GM10266 (cell line): ENCODE measurements around the gene ZFHX3.

ENCODE experiments used
- DNase-seq: peaks from one replicate; pipeline ENCODE4 v3.0.0; 2012; ENCODE audit errors: extremely low spot score
- CTCF ChIP-seq: IDR thresholded peaks from 2 replicates; pipeline ENCODE4 v1.5.1; 2012; ENCODE audit warnings: mild to moderate bottlenecking, low read depth; ENCODE audit not compliant: control insufficient read depth, insufficient read depth; ENCODE audit errors: missing control alignments

ZFHX3 gene

DNA sequence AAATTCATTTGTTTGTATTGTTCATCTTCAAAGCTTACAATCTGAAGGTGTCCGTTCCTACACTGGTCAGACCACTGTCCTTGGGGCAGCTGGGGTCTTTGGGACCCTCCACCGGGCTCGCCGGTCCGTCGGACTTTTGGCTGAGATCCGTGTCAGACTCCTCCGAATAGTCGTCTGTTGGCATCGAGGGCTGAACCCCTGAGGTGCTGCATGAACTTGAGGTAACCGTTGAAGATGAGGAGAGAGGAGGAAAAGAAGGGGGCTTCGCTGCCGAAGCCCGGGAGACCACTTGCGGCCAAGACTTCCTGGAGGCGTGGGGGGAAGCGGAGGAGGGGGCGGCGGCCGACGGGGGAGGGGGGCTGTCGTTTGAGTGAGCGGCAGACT is 260.8 kb downstream of the ZFHX3 start:
- no peak for TF ChIP-seq CTCF
- DNase-seq, result no peak

DNA sequence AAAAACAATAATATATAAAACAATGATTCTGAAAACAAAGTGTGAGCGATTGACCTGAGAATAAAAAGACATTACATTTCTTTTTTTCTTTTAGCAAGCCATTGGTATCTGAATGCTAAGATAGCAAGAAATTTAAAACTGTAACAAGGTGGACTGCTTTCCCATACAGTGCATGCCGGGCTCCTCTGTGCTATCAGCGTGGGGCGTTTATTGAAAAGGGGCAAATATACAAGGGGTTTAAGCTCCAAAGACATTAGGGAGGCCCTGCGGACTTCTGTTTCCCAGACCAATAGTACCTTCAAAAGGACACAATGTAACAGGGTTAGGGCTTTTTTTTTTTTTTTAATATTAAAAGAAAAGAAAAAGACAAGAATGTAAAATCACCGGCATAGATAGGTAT is 261.3 kb downstream of the ZFHX3 start:
- no peak for DNase-seq
- TF ChIP-seq CTCF, result no peak

- no peak for DNase-seq
- no peak for TF ChIP-seq CTCF
These were observed 262.0 kb downstream of the ZFHX3 start for GRCh38 chr16:72785886-72786285.

GRCh38 chr16:72785171-72785570 is 262.8 kb downstream of the ZFHX3 start:
- no peak for TF ChIP-seq CTCF
- no peak for DNase-seq

DNA sequence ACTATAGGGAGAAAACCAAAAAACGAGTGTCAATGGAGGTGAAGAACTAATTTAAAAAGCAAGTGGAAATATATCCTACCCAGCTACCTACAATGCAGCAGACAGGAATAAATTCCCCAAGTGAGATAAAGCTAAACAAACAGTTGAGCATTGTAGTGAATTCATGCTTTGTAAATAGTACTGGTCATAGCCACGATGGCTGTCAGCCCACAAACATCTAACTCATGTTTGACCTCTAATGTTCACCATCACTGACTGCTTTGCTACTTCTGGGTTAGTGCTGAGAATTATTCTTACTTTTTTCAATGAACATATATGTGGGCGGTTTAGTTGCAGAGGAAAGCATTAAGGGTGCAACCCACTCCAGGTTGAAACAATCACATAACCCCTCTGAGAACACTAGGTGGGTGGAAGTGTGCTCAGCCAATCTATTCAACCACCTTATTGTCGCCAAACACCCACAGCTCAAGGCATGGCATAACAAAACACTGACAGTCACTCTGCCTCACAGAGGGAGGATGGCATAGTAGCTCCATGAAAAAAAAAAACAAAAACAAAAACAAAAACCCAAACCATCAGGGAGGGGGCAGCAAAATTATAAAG is 264.1 kb downstream of the ZFHX3 start:
- no peak for DNase-seq
- no peak for TF ChIP-seq CTCF

DNA sequence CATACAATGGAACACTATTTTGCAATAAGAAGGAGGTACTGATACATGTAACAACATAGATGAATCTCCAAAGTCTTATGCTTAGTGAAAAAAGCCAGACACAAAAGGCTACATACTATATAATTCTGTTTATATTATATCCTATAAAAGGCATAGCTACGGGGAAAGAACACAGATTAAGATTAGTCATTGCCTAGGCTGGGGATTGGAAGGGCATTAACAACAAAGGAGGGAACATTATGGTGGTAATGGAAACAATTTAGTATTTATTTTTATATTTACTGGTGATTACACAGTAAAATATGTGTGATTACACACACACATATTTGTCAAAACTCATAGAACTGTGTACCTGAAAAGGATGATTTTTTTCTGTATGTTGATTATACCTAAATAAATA is 278.1 kb downstream of the ZFHX3 start:
- no peak for TF ChIP-seq CTCF
- DNase-seq, result no peak

GRCh38 chr16:72768591-72768990 is 279.3 kb downstream of the ZFHX3 start:
- DNase-seq, result no peak
- no peak for TF ChIP-seq CTCF

- DNase-seq, result no peak
- TF ChIP-seq CTCF, result no peak
These were observed 281.4 kb downstream of the ZFHX3 start for GRCh38 chr16:72766506-72766905.
